ENCODE data around the gene OSBPL5. TPM values are rescaled to one million over a fixed set of nuclear protein-coding genes. Genes with fewer than 3 reads are reported as not detected.

Gene OSBPL5
- total RNA-seq, 2 donors from 2014 or later = 6.3 to 7.0 TPM

GRCh38 chr11:3202305-3202704, 37.2 kb upstream of the OSBPL5 start:
- no peak for DNase-seq
- no peak overlapping the region for H3K4me3 Mint-ChIP-seq
- ATAC-seq (replicated peaks in 1 of 2) = no peak
- H3K27ac Mint-ChIP-seq = no peak overlapping the region
- H3K9me3 Mint-ChIP-seq = no peaks in the 10 kb centered on the region
- peaks cover 8% of the 10 kb centered on the region for H3K27me3 Mint-ChIP-seq (ENCODE audit: low read depth)
- H3K4me1 Mint-ChIP-seq (ENCODE audit: low read depth) = peaks cover 6% of the 10 kb centered on the region
- no peaks in the 10 kb centered on the region for H3K36me3 Mint-ChIP-seq (ENCODE audit: insufficient read depth in 2 of 2)

- H3K27me3 Mint-ChIP-seq (ENCODE audit: low read depth) = peaks cover 8% of the 10 kb centered on the region
- no peak overlapping the region for H3K4me3 Mint-ChIP-seq
- ATAC-seq (replicated peaks in 1 of 2) = no peak
- peaks cover 6% of the 10 kb centered on the region for H3K4me1 Mint-ChIP-seq (ENCODE audit: low read depth)
- H3K27ac Mint-ChIP-seq = no peak overlapping the region
- H3K9me3 Mint-ChIP-seq = no peaks in the 10 kb centered on the region
- DNase-seq = no peak
- no peaks in the 10 kb centered on the region for H3K36me3 Mint-ChIP-seq (ENCODE audit: insufficient read depth in 2 of 2)
These were observed 36.6 kb upstream of the OSBPL5 start for GRCh38 chr11:3201677-3202181.

- H3K4me1 Mint-ChIP-seq (ENCODE audit: low read depth) = peaks cover 6% of the 10 kb centered on the region
- H3K27me3 Mint-ChIP-seq (ENCODE audit: low read depth) = peaks cover 8% of the 10 kb centered on the region
- no peak for DNase-seq
- ATAC-seq (replicated peaks in 1 of 2) = no peak
- no peaks in the 10 kb centered on the region for H3K9me3 Mint-ChIP-seq
- no peak overlapping the region for H3K27ac Mint-ChIP-seq
- no peaks in the 10 kb centered on the region for H3K36me3 Mint-ChIP-seq (ENCODE audit: insufficient read depth in 2 of 2)
- no peak overlapping the region for H3K4me3 Mint-ChIP-seq
These were observed 36.0 kb upstream of the OSBPL5 start for GRCh38 chr11:3201112-3201581.

GRCh38 chr11:3200388-3201111, 35.4 kb upstream of the OSBPL5 start:
- Mint-ChIP-seq H3K4me3 (no peak overlapping the region), H3K9me3 (no peaks in the 10 kb centered on the region), H3K36me3 (ENCODE audit: insufficient read depth in 2 of 2) (no peaks in the 10 kb centered on the region), H3K4me1 (ENCODE audit: low read depth) (peaks cover 6% of the 10 kb centered on the region), H3K27ac (no peak overlapping the region), H3K27me3 (ENCODE audit: low read depth) (peaks cover 8% of the 10 kb centered on the region)
- no peak for DNase-seq
- no peak for ATAC-seq (replicated peaks in 1 of 2)

- Mint-ChIP-seq H3K4me3 (no peak overlapping the region), H3K9me3 (no peaks in the 10 kb centered on the region), H3K27me3 (ENCODE audit: low read depth) (peaks cover 8% of the 10 kb centered on the region), H3K36me3 (ENCODE audit: insufficient read depth in 2 of 2) (no peaks in the 10 kb centered on the region), H3K27ac (no peak overlapping the region), H3K4me1 (ENCODE audit: low read depth) (peaks cover 6% of the 10 kb centered on the region)
- DNase-seq (no peak), ATAC-seq (replicated peaks in 1 of 2) (no peak)
These were observed 34.6 kb upstream of the OSBPL5 start for GRCh38 chr11:3199537-3200295.

- ATAC-seq (replicated peaks in 1 of 2) = no peak
- Mint-ChIP-seq H3K4me1 (ENCODE audit: low read depth) (peaks cover 6% of the 10 kb centered on the region), H3K9me3 (no peaks in the 10 kb centered on the region), H3K27ac (no peak overlapping the region), H3K27me3 (ENCODE audit: low read depth) (peaks cover 8% of the 10 kb centered on the region), H3K4me3 (no peak overlapping the region), H3K36me3 (ENCODE audit: insufficient read depth in 2 of 2) (no peaks in the 10 kb centered on the region)
- DNase-seq = no peak
These were observed 33.7 kb upstream of the OSBPL5 start for GRCh38 chr11:3198815-3199214.

- no peaks in the 10 kb centered on the region for H3K9me3 Mint-ChIP-seq
These were observed 32.9 kb upstream of the OSBPL5 start for GRCh38 chr11:3197878-3198528.

GRCh38 chr11:3197044-3197695, 32.1 kb upstream of the OSBPL5 start:
- Mint-ChIP-seq H3K4me3 (no peak overlapping the region), H3K9me3 (no peaks in the 10 kb centered on the region), H3K27me3 (ENCODE audit: low read depth) (peaks cover under 1% of the 10 kb centered on the region), H3K27ac (no peak overlapping the region), H3K36me3 (ENCODE audit: insufficient read depth in 2 of 2) (no peaks in the 10 kb centered on the region), H3K4me1 (ENCODE audit: low read depth) (no peaks in the 10 kb centered on the region)
- no peak for DNase-seq
- ATAC-seq (replicated peaks in 1 of 2) = no peak

More at GRCh38 chr11:3197878-3198528, 32.9 kb upstream of the OSBPL5 start:
- H3K36me3 Mint-ChIP-seq (ENCODE audit: insufficient read depth in 2 of 2) = no peaks in the 10 kb centered on the region
- DNase-seq = no peak
- no peak overlapping the region for H3K27ac Mint-ChIP-seq
- H3K4me3 Mint-ChIP-seq = no peak overlapping the region
- H3K27me3 Mint-ChIP-seq (ENCODE audit: low read depth) = peaks cover 8% of the 10 kb centered on the region
- H3K4me1 Mint-ChIP-seq (ENCODE audit: low read depth) = peaks cover 6% of the 10 kb centered on the region
- no peak for ATAC-seq (replicated peaks in 1 of 2)

GRCh38 chr11:3196161-3197043, 31.3 kb upstream of the OSBPL5 start:
- Mint-ChIP-seq H3K4me3 (no peak overlapping the region), H3K9me3 (no peaks in the 10 kb centered on the region), H3K27me3 (ENCODE audit: low read depth) (no peaks in the 10 kb centered on the region), H3K4me1 (ENCODE audit: low read depth) (no peaks in the 10 kb centered on the region), H3K36me3 (ENCODE audit: insufficient read depth in 2 of 2) (no peaks in the 10 kb centered on the region), H3K27ac (no peak overlapping the region)
- DNase-seq = no peak
- ATAC-seq (replicated peaks in 1 of 2) = no peak

- Mint-ChIP-seq H3K4me1 (ENCODE audit: low read depth) (no peaks in the 10 kb centered on the region), H3K4me3 (no peak overlapping the region), H3K36me3 (ENCODE audit: insufficient read depth in 2 of 2) (no peaks in the 10 kb centered on the region), H3K27me3 (ENCODE audit: low read depth) (no peaks in the 10 kb centered on the region), H3K27ac (no peak overlapping the region), H3K9me3 (no peaks in the 10 kb centered on the region)
- DNase-seq (no peak), ATAC-seq (replicated peaks in 1 of 2) (no peak)
These were observed 30.4 kb upstream of the OSBPL5 start for GRCh38 chr11:3195251-3196160.

GRCh38 chr11:3194016-3194816, 29.1 kb upstream of the OSBPL5 start:
- Mint-ChIP-seq H3K27ac (no peak overlapping the region), H3K36me3 (ENCODE audit: insufficient read depth in 2 of 2) (no peaks in the 10 kb centered on the region), H3K27me3 (ENCODE audit: low read depth) (no peaks in the 10 kb centered on the region), H3K4me1 (ENCODE audit: low read depth) (no peaks in the 10 kb centered on the region), H3K4me3 (no peak overlapping the region), H3K9me3 (no peaks in the 10 kb centered on the region)
- ATAC-seq (replicated peaks in 1 of 2) (no peak), DNase-seq (no peak)
